Type B pancreatic cell (in vitro differentiated cells): Measurements from ENCODE around the gene ZNF516. TPM values are rescaled to one million over a fixed set of nuclear protein-coding genes. Genes with fewer than 3 reads are reported as not detected.

Source experiments
- DNase-seq: peaks from one replicate; pipeline ENCODE4 v3.0.0; 2021; ENCODE audit warnings: mixed read lengths; ENCODE audit not compliant: unreplicated experiment; ENCODE audit errors: extremely low spot score
- H3K27ac Mint-ChIP-seq: 2 replicates; pipeline ENCODE4 v1.8.0; 2021; ENCODE audit warnings: mild to moderate bottlenecking, mixed read lengths
- H3K27me3 Mint-ChIP-seq: 2 replicates; pipeline ENCODE4 v1.8.0; 2021; ENCODE audit warnings: mixed read lengths
- H3K36me3 Mint-ChIP-seq: 2 replicates; pipeline ENCODE4 v1.8.0; 2021; ENCODE audit warnings: mixed read lengths
- H3K4me1 Mint-ChIP-seq: one replicate; pipeline ENCODE4 v1.8.0; 2021; ENCODE audit warnings: mixed read lengths; ENCODE audit not compliant: unreplicated experiment
- H3K4me3 Mint-ChIP-seq: 2 replicates; pipeline ENCODE4 v1.8.0; 2021; ENCODE audit warnings: mild to moderate bottlenecking, mixed read lengths
- H3K9me3 Mint-ChIP-seq: 2 replicates; pipeline ENCODE4 v1.8.0; 2021; ENCODE audit warnings: mixed read lengths
- CTCF ChIP-seq: fragments of 200-600 bp; sonication (generic); conservative IDR thresholded peaks from 2 replicates; pipeline ENCODE4 v1.5.0; 2021; ENCODE audit warnings: antibody characterized with exemption, mild to moderate bottlenecking
- total RNA-seq: library from RNA; stranded (reverse); gene quantifications from 2 replicates; pipeline ENCODE4 v1.2.1, GENCODE V29; 2021; ENCODE audit warnings: low replicate concordance

Gene ZNF516
- total RNA-seq, 1 donor from 2014 or later = 71.2 TPM

- Mint-ChIP-seq H3K36me3 (peaks cover 39% of the 10 kb centered on the region), H3K27me3 (no peaks in the 10 kb centered on the region), H3K4me1 (peaks cover 37% of the 10 kb centered on the region), H3K4me3 (no peak overlapping the region), H3K27ac (no peak overlapping the region), H3K9me3 (no peaks in the 10 kb centered on the region)
- no peak for TF ChIP-seq CTCF
- no peak for DNase-seq
These were observed 57.1 kb downstream of the ZNF516 start for GRCh38 chr18:76437910-76438309.

- peak; percentile 44 for DNase-seq
- H3K36me3 Mint-ChIP-seq = peaks cover 45% of the 10 kb centered on the region
- H3K4me3 Mint-ChIP-seq = no peak overlapping the region
- H3K27ac Mint-ChIP-seq = no peak overlapping the region
- H3K4me1 Mint-ChIP-seq = peaks cover 37% of the 10 kb centered on the region
- no peak for TF ChIP-seq CTCF
- no peaks in the 10 kb centered on the region for H3K27me3 Mint-ChIP-seq
- no peaks in the 10 kb centered on the region for H3K9me3 Mint-ChIP-seq
These were observed 58.0 kb downstream of the ZNF516 start for GRCh38 chr18:76437011-76437410.

- Mint-ChIP-seq H3K4me3 (no peak overlapping the region), H3K4me1 (peaks cover 42% of the 10 kb centered on the region), H3K36me3 (peaks cover 51% of the 10 kb centered on the region), H3K9me3 (no peaks in the 10 kb centered on the region), H3K27ac (no peak overlapping the region), H3K27me3 (no peaks in the 10 kb centered on the region)
- DNase-seq = peak; percentile 47
- no peak for TF ChIP-seq CTCF
These were observed 58.7 kb downstream of the ZNF516 start for GRCh38 chr18:76436342-76436741.

GRCh38 chr18:76435316-76435989, 59.6 kb downstream of the ZNF516 start:
- Mint-ChIP-seq H3K27me3 (no peaks in the 10 kb centered on the region), H3K27ac (no peak overlapping the region), H3K36me3 (peaks cover 52% of the 10 kb centered on the region), H3K9me3 (no peaks in the 10 kb centered on the region), H3K4me3 (no peak overlapping the region), H3K4me1 (peaks cover 48% of the 10 kb centered on the region)
- no peak for TF ChIP-seq CTCF
- peak; percentile 29 for DNase-seq

- no peak overlapping the region for H3K4me3 Mint-ChIP-seq
- no peaks in the 10 kb centered on the region for H3K27me3 Mint-ChIP-seq
- peaks cover 52% of the 10 kb centered on the region for H3K36me3 Mint-ChIP-seq
- peaks cover 51% of the 10 kb centered on the region for H3K4me1 Mint-ChIP-seq
- TF ChIP-seq CTCF = no peak
- no peak for DNase-seq
- no peaks in the 10 kb centered on the region for H3K9me3 Mint-ChIP-seq
- no peak overlapping the region for H3K27ac Mint-ChIP-seq
These were observed 60.6 kb downstream of the ZNF516 start for GRCh38 chr18:76434452-76434851.
